IMR-90 (cell line): ENCODE data around the gene PDS5B. TPM values are rescaled to one million over a fixed set of nuclear protein-coding genes. Genes with fewer than 3 reads are reported as not detected.

Source experiments
- ATAC-seq: fragments of 200-7000 bp; cut with Tn5 transposase; 2 replicates; pipeline ENCODE4 v1.9.1; 2020; ENCODE audit warnings: low read depth, mild to moderate bottlenecking, moderate library complexity
- BruUV-seq: library from RNA; stranded (reverse); fragments of 400-500 nt; replicated peaks from 2 replicates; lab custom pipeline; 2021; lab: Mats Ljungman, UMichigan
- CTCF ChIA-PET: fragments of 300-600 bp; formaldehyde crosslinking; extraction: SDS; loops from one replicate; lab custom pipeline; 2021; ENCODE audit warnings: antibody characterized with exemption; lab: Yijun Ruan, JAX
- POLR2A ChIA-PET: fragments of 300-600 bp; sonication (Branson Sonifier 250); formaldehyde crosslinking; loops from one replicate; lab custom pipeline; 2022; ENCODE audit warnings: antibody characterized with exemption; ENCODE audit not compliant: unreplicated experiment; lab: Charles Lee
- DNase-seq: peaks from one replicate; pipeline ENCODE4 v3.0.0; 2013
- H2AFZ ChIP-seq: replicated peaks from 2 replicates; pipeline ENCODE3; 2013; ENCODE audit warnings: low read length, mild to moderate bottlenecking; ENCODE audit not compliant: poor library complexity
- H2AK5ac ChIP-seq: 2 replicates; pipeline ENCODE4 v1.6.1; 2013; ENCODE audit warnings: low read depth, low read length, inconsistent platforms
- H2AK9ac ChIP-seq: replicated peaks from 2 replicates; pipeline ENCODE3; 2013; ENCODE audit warnings: mild to moderate bottlenecking, low read depth, low read length, moderate library complexity; ENCODE audit not compliant: poor library complexity
- H2BK120ac ChIP-seq: 2 replicates; pipeline ENCODE4 v1.6.1; 2013; ENCODE audit warnings: low read depth, low read length, inconsistent platforms
- H2BK15ac ChIP-seq: 3 replicates; pipeline ENCODE4 v1.6.1; 2013; ENCODE audit warnings: low read depth, low read length, inconsistent platforms
- H2BK20ac ChIP-seq: 2 replicates; pipeline ENCODE4 v1.6.1; 2013; ENCODE audit warnings: low read depth, mild to moderate bottlenecking, inconsistent platforms, low read length, moderate library complexity
- H2BK5ac ChIP-seq: 2 replicates; pipeline ENCODE4 v1.6.1; 2013; ENCODE audit warnings: mild to moderate bottlenecking, low read depth, low read length, inconsistent platforms; ENCODE audit not compliant: poor library complexity, severe bottlenecking
- H3K14ac ChIP-seq: replicated peaks from 2 replicates; pipeline ENCODE4 v1.6.1; 2013; ENCODE audit warnings: low read depth, low read length, inconsistent platforms
- H3K18ac ChIP-seq: 2 replicates; pipeline ENCODE4 v1.6.1; 2013; ENCODE audit warnings: low read depth, low read length, control low read depth
- H3K23ac ChIP-seq: 2 replicates; pipeline ENCODE4 v1.6.1; 2013; ENCODE audit warnings: low read depth, low read length, inconsistent platforms
- H3K27ac ChIP-seq: 2 replicates; pipeline ENCODE4 v1.5.1; 2013; ENCODE audit warnings: mild to moderate bottlenecking, control low read depth, low read length; ENCODE audit not compliant: insufficient read depth
- H3K27me3 ChIP-seq: 2 replicates; pipeline ENCODE4 v1.6.1; 2013; ENCODE audit warnings: low read length; ENCODE audit not compliant: control insufficient read depth, insufficient read depth
- H3K36me3 ChIP-seq: 2 replicates; pipeline ENCODE4 v1.6.1; 2013; ENCODE audit warnings: low read length, mixed read lengths; ENCODE audit not compliant: control insufficient read depth, insufficient read depth
- H3K4ac ChIP-seq: 2 replicates; pipeline ENCODE4 v1.6.1; 2013; ENCODE audit warnings: low read depth, low read length, inconsistent platforms
- H3K4me1 ChIP-seq: 2 replicates; pipeline ENCODE4 v1.6.1; 2013; ENCODE audit warnings: low read length, mixed read lengths; ENCODE audit not compliant: control insufficient read depth, insufficient read depth
- H3K4me2 ChIP-seq: 2 replicates; pipeline ENCODE4 v1.6.1; 2013; ENCODE audit warnings: low read depth, mild to moderate bottlenecking, control low read depth, low read length, moderate library complexity
- H3K4me3 ChIP-seq: 2 replicates; pipeline ENCODE4 v1.5.1; 2013; ENCODE audit warnings: low read depth, mild to moderate bottlenecking, control low read depth, low read length, moderate library complexity; ENCODE audit not compliant: insufficient read depth
- H3K56ac ChIP-seq: 2 replicates; pipeline ENCODE4 v1.6.1; 2013; ENCODE audit warnings: low read length, inconsistent platforms; ENCODE audit not compliant: insufficient read depth; ENCODE audit errors: extremely low read depth
- H3K79me1 ChIP-seq, 2 experiments: 2 replicates each; pipeline ENCODE4 v1.6.1; 2013; ENCODE audit warnings: low read length in 2 of 2, inconsistent platforms in 1 of 2, low read depth in 1 of 2
- H3K9ac ChIP-seq: 2 replicates; pipeline ENCODE4 v1.6.1; 2013; ENCODE audit warnings: low read depth, low read length, control low read depth
- H3K9me1 ChIP-seq: 2 replicates; pipeline ENCODE4 v1.6.1; 2013; ENCODE audit warnings: low read length, inconsistent platforms; ENCODE audit not compliant: insufficient read depth
- H3K9me3 ChIP-seq: 2 replicates; pipeline ENCODE4 v1.6.1; 2013; ENCODE audit warnings: low read length; ENCODE audit not compliant: control insufficient read depth, insufficient read depth
- H4K20me1 ChIP-seq: 2 replicates; pipeline ENCODE4 v1.6.1; 2013; ENCODE audit warnings: low read length, inconsistent platforms; ENCODE audit not compliant: insufficient read depth
- H4K5ac ChIP-seq: 2 replicates; pipeline ENCODE4 v1.6.1; 2013; ENCODE audit warnings: mild to moderate bottlenecking, low read depth, low read length, control low read depth
- H4K8ac ChIP-seq, 2 experiments: 2 replicates each; pipeline ENCODE4 v1.6.1; 2013; ENCODE audit warnings: low read depth in 2 of 2, low read length in 2 of 2, control low read depth in 1 of 2, inconsistent platforms in 1 of 2
- H4K91ac ChIP-seq: 2 replicates; pipeline ENCODE4 v1.6.1; 2013; ENCODE audit warnings: low read depth, low read length, inconsistent platforms; ENCODE audit not compliant: insufficient read depth
- CEBPB ChIP-seq: IDR thresholded peaks from 2 replicates; pipeline ENCODE4 v1.6.1; 2012; ENCODE audit warnings: low read depth, low read length, improper control_type of control experiment
- ELK1 ChIP-seq: fragments of 150-350 bp; IDR thresholded peaks from 2 replicates; pipeline ENCODE4 v1.6.1; 2016; ENCODE audit warnings: low read depth, mild to moderate bottlenecking, low read length, moderate library complexity, borderline replicate concordance
- MAZ ChIP-seq: IDR thresholded peaks from 2 replicates; pipeline ENCODE4 v1.6.1; 2012; ENCODE audit warnings: low read depth, mild to moderate bottlenecking, low read length, improper control_type of control experiment, moderate library complexity, borderline replicate concordance
- POLR2A ChIP-seq: IDR thresholded peaks from 2 replicates; pipeline ENCODE4 v1.6.1; 2012; ENCODE audit warnings: mild to moderate bottlenecking, low read depth, low read length
- USF2 ChIP-seq: fragments of 150-350 bp; IDR thresholded peaks from 2 replicates; pipeline ENCODE4 v1.6.1; 2017; ENCODE audit warnings: mild to moderate bottlenecking, antibody characterized with exemption, low read length, low read depth
- WGBS, 2 experiments: methylation state at CpG; one replicate each; pipeline versions ENCODE4 v1.1.5 to v1.1.7; 2013; ENCODE audit warnings: missing lambda C conversion rate in 2 of 2; ENCODE audit not compliant: insufficient read length in 1 of 2; ENCODE audit errors: extremely low coverage in 2 of 2; 5-methylcytosine and 5-hydroxymethylcytosine counted together
- dilution Hi-C: fragments of 300-500 bp; cut with HindIII; formaldehyde crosslinking; loops from one replicate; pipeline ENCODE4 v1.14.3; 2018; ENCODE audit warnings: low sequenced_read_pairs; ENCODE audit not compliant: unreplicated experiment
- in situ Hi-C: fragments of 300-500 bp; cut with MboI; formaldehyde crosslinking; loops from 3 replicates; pipeline ENCODE4 v1.14.3; 2019; ENCODE audit warnings: low sequenced_read_pairs, inconsistent platforms, mixed read lengths
- intact Hi-C: fragments of 100-400 bp; cut with micrococcal nuclease; formaldehyde crosslinking; loops from 2 replicates; pipeline ENCODE4 v1.10.0; 2022
- polyA plus RNA-seq, 3 experiments: library from polyadenylated mRNA; depleted of rRNA; stranded (reverse); fragments of >200 nt; gene quantifications; 2 replicates each; pipeline ENCODE4 v1.2.3, GENCODE V29; 2012; ENCODE audit warnings: low replicate concordance in 1 of 3
- total RNA-seq: library from RNA; depleted of rRNA; stranded (reverse); fragments of >200 nt; gene quantifications from 2 replicates; pipeline ENCODE4 v1.2.3, GENCODE V29; 2012

Gene PDS5B
- total and polyA plus RNA-seq, 2 of the 4 experiments (the other 2 are of a cell fraction), result 6.2 to 20.1 TPM

GRCh38 chr13:32823597-32823996, 237.3 kb downstream of the PDS5B start:
- ChIA-PET CTCF (no interaction called here), POLR2A (no interaction called here)
- Histone ChIP-seq H3K18ac (no peak overlapping the region), H2AK5ac (peak overlapping the region; percentile 98), H3K4me3 (no peak overlapping the region), H3K9me3 (no peaks in the 10 kb centered on the region), H2BK120ac (peak overlapping the region; percentile 75), H3K4me2 (no peak overlapping the region), H3K27ac (no peak overlapping the region), H3K9ac (no peak overlapping the region), H3K36me3 (no peaks in the 10 kb centered on the region), H3K56ac (no peak overlapping the region), H3K27me3 (no peaks in the 10 kb centered on the region), H4K91ac (no peak overlapping the region), H2AK9ac (no peak overlapping the region), H3K79me1 (no peaks in the 10 kb centered on the region), H3K9me1 (peaks cover 16% of the 10 kb centered on the region), H4K8ac (peak overlapping the region; percentile 12 to 38; a peak in 2 of 4 replicates), H3K14ac (peak overlapping the region; percentile 69), H2BK20ac (peak overlapping the region; percentile 88; the same call in 1 of the 2 replicates), H2BK5ac (peak overlapping the region; percentile 73), H2AFZ (no peak overlapping the region), H4K5ac (no peak overlapping the region), H3K4ac (peak overlapping the region; percentile 80), H2BK15ac (peak overlapping the region; percentile 69; the same call in 1 of the 3 replicates), H3K4me1 (peaks cover 3% of the 10 kb centered on the region), H4K20me1 (no peaks in the 10 kb centered on the region), H3K23ac (no peak overlapping the region)
- dilution Hi-C loops (no loop called here), intact Hi-C loops (no loop called here), in situ Hi-C loops (no loop called here)
- no peak for DNase-seq
- no peak for ATAC-seq
- TF ChIP-seq CEBPB, result no peak
- TF ChIP-seq POLR2A, result no peak
- no peak for TF ChIP-seq MAZ
- TF ChIP-seq USF2, result no peak
- no peak for TF ChIP-seq ELK1
- BruUV-seq, result no TSS peak
- WGBS, 2 experiments, result 96% methylated on average over 4 of the region's 5 CpGs; no CpG with 5 or more reads in 1 of the 2 experiments
